ENCODE results near the gene OSBPL5. TPM values are rescaled to one million over a fixed set of nuclear protein-coding genes. Genes with fewer than 3 reads are reported as not detected.
A peak's percentile ranks its signal among the peaks of the same experiment; 100 is the strongest.

The OSBPL5 gene
- total and polyA plus RNA-seq, 4 donors, result 15.2 to 51.5 (median 28.3) TPM

DNA sequence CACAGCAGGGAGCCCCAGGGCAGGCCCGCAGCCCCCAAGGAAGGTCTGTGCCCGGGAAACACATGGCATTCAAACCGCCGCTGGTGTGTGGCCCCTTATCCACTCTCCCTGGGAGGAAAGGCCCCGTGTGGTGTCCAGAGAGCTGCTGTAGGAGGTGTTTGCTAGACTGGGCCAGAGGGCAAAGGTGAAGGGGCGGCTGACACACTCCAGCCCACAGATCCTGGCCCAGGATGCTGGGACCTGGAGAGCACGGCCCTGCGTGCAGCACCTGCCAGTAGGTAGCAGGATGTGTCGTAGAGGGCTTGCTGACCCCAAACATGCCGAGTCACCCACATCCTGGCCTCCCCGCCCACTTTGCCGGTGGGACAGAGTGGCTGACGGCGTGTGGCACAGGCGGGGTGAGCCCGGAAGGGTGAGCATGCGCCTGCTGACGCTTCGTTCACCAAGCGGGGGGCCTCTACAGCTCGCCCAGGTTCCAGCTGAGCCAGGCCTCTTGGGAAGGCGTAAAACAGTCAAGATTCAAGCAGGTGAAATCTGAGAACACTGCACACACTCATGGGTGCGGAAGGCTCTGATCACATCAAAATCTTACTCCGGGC lies 11.0 kb downstream of the OSBPL5 start:
- Histone ChIP-seq H3K9me3 (ENCODE audit: control insufficient read depth in 4 of 4, insufficient read depth in 3 of 4, low read length in 3 of 4) (peaks cover 0 to 2% (median 0%) of the 10 kb centered on the region in 4 donors), H3K36me3 (ENCODE audit: control insufficient read depth in 4 of 4, insufficient read depth in 4 of 4, low read length in 4 of 4) (peaks cover 0 to 3% (median 0%) of the 10 kb centered on the region in 4 donors), H3K4me1 (ENCODE audit: control insufficient read depth in 5 of 5, insufficient read depth in 5 of 5, low read length in 5 of 5) (peaks cover 0 to 35% (median 32%) of the 10 kb centered on the region in 5 donors), H3K27me3 (ENCODE audit: control insufficient read depth in 3 of 3, insufficient read depth in 3 of 3, low read length in 2 of 3) (no peaks in the 10 kb centered on the region), H3K27ac (ENCODE audit: low read depth in 1 of 2, low read length in 1 of 2) (peak overlapping the region in 1 of 2 donors; percentile 37), H3K9ac (ENCODE audit: insufficient read depth in 1 of 2, low read length in 2 of 2) (no peak overlapping the region), H3K4me3 (no peak overlapping the region)
- TF ChIP-seq, protein P1, sequence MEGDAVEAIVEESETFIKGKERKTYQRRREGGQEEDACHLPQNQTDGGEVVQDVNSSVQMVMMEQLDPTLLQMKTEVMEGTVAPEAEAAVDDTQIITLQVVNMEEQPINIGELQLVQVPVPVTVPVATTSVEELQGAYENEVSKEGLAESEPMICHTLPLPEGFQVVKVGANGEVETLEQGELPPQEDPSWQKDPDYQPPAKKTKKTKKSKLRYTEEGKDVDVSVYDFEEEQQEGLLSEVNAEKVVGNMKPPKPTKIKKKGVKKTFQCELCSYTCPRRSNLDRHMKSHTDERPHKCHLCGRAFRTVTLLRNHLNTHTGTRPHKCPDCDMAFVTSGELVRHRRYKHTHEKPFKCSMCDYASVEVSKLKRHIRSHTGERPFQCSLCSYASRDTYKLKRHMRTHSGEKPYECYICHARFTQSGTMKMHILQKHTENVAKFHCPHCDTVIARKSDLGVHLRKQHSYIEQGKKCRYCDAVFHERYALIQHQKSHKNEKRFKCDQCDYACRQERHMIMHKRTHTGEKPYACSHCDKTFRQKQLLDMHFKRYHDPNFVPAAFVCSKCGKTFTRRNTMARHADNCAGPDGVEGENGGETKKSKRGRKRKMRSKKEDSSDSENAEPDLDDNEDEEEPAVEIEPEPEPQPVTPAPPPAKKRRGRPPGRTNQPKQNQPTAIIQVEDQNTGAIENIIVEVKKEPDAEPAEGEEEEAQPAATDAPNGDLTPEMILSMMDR (IDR thresholded peaks at IDR 0.05; ENCODE audit: control extremely low read depth, extremely low read depth), result no peak
- DNase-seq (peak; percentile 45 to 79 (median 62)), ATAC-seq (ENCODE audit: insufficient read depth, low FRiP score) (no peak)
- WGBS, 2 donors, result 41 to 63% methylated on average over 24 of the region's 24 CpGs

DNA sequence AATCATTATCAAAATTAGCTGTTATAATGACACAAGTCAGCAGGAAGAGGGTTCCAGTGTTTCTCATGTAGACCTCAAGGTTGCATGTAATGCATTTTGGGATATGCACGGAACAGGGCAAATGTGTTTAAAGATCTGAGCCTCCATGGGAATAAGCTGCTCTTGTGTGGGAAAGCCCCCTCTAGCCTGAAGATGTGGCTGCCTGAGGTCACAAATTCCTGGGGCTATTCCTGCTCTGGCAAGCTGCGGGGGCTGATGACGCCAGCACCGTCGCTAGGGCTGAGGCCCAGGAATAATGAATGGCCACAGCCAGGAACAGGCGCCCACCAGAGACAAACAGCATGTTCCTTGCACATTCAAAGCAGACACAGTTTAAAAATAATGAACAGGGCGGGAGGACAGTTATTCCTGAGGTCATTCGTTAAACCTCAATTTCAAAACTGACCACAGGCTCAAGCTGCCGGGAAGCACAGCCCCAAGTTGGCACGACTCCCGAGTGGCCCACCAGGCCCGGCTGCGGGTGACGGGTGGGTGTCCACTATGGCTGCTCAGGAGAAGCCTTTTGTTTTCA lies 11.7 kb downstream of the OSBPL5 start:
- Histone ChIP-seq H3K9me3 (ENCODE audit: control insufficient read depth in 4 of 4, insufficient read depth in 3 of 4, low read length in 3 of 4) (peaks cover 0 to 2% (median 0%) of the 10 kb centered on the region in 4 donors), H3K36me3 (ENCODE audit: control insufficient read depth in 4 of 4, insufficient read depth in 4 of 4, low read length in 4 of 4) (peaks cover 0 to 3% (median 0%) of the 10 kb centered on the region in 4 donors), H3K4me1 (ENCODE audit: control insufficient read depth in 5 of 5, insufficient read depth in 5 of 5, low read length in 5 of 5) (peaks cover 0 to 35% (median 30%) of the 10 kb centered on the region in 5 donors), H3K9ac (ENCODE audit: insufficient read depth in 1 of 2, low read length in 2 of 2) (peak overlapping the region in 1 of 2 donors; percentile 55), H3K27ac (ENCODE audit: low read depth in 1 of 2, low read length in 1 of 2) (peak overlapping the region in 1 of 2 donors; percentile 37), H3K27me3 (ENCODE audit: control insufficient read depth in 3 of 3, insufficient read depth in 3 of 3, low read length in 2 of 3) (no peaks in the 10 kb centered on the region), H3K4me3 (no peak overlapping the region)
- ATAC-seq (ENCODE audit: insufficient read depth, low FRiP score) (peak; percentile 22), DNase-seq (peak; percentile 71 to 79 (median 76))
- TF ChIP-seq, protein P1 (IDR thresholded peaks at IDR 0.05; ENCODE audit: control extremely low read depth, extremely low read depth), result no peak
- 23 to 47% methylated on average over 14 of the region's 14 CpGs for WGBS, 2 donors

DNA sequence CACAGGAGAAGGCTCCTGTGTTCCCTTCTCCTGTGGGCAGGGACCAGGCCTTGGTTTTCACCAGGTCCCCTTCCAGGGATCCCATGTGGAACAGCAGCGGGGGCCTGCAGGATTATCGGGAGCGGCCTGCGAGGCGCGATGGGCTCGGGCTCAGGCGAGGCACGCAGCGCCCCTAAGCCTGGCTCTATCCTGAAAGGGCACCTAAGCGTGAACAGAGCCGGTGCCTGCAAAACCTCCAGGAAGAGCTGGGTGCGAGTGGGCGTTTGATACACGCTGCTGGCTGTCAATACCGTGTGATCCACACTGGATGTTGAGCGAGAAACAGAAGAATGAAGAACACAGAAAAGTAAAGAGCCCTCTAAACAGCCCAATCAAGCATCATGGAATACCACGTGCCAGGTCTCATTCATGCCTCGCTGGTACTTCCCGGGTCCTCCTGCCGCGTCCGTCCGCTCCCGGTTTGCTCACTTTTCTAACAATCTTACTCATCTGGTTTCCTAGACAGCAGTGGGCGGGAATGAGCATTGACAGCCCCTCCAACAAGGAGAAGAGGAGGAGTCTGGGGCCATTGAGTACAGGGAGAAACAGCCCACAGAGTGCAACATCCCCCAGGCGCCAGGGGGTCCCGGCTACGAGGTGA lies 12.5 kb downstream of the OSBPL5 start:
- Histone ChIP-seq H3K4me1 (ENCODE audit: control insufficient read depth in 5 of 5, insufficient read depth in 5 of 5, low read length in 5 of 5) (peaks cover 0 to 38% (median 30%) of the 10 kb centered on the region in 5 donors), H3K4me3 (no peak overlapping the region), H3K36me3 (ENCODE audit: control insufficient read depth in 4 of 4, insufficient read depth in 4 of 4, low read length in 4 of 4) (peaks cover 0 to 4% (median 0%) of the 10 kb centered on the region in 4 donors), H3K27ac (ENCODE audit: low read depth in 1 of 2, low read length in 1 of 2) (no peak overlapping the region), H3K9me3 (ENCODE audit: control insufficient read depth in 4 of 4, insufficient read depth in 3 of 4, low read length in 3 of 4) (peaks cover 0 to 2% (median 0%) of the 10 kb centered on the region in 4 donors), H3K9ac (ENCODE audit: insufficient read depth in 1 of 2, low read length in 2 of 2) (no peak overlapping the region), H3K27me3 (ENCODE audit: control insufficient read depth in 3 of 3, insufficient read depth in 3 of 3, low read length in 2 of 3) (no peaks in the 10 kb centered on the region)
- no peak for DNase-seq
- no peak for ATAC-seq (ENCODE audit: insufficient read depth, low FRiP score)
- 87 to 91% methylated on average over 29 of the region's 29 CpGs for WGBS, 2 donors
- TF ChIP-seq, protein P1 (IDR thresholded peaks at IDR 0.05; ENCODE audit: control extremely low read depth, extremely low read depth), result no peak

All from lung (tissue), 12 donors.